ENCODE measurements around the gene PTPN14. TPM values are rescaled to one million over a fixed set of nuclear protein-coding genes. Genes with fewer than 3 reads are reported as not detected.

Gene PTPN14
- total RNA-seq, 1 experiment from 2014 or later = 45.2 TPM

DNA sequence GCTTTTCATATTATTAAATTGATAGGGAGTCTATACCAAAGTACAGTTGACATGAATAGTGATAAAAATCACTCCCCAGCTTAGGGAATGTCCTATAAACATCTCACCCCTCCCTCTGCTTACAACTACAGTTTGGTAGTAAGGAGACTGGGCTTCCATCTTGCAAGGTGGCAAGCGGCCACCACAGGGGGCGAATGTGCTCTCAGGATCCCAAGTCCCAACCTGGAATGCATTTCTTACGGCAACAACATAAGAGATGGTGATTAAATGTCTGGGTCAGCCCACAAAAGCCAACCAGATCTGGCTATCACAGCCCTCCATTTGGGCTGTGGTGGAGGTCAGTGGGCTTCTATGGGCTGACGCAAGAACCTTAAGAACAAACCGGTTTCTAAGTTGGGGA is 202.4 kb downstream of the PTPN14 start:
- Histone ChIP-seq H3K9me3 (peaks cover 4% of the 10 kb centered on the region), H3K4me3 (no peak overlapping the region), H3K27me3 (no peaks in the 10 kb centered on the region), H3K36me3 (peaks cover 76% of the 10 kb centered on the region)
- no peak for DNase-seq

DNA sequence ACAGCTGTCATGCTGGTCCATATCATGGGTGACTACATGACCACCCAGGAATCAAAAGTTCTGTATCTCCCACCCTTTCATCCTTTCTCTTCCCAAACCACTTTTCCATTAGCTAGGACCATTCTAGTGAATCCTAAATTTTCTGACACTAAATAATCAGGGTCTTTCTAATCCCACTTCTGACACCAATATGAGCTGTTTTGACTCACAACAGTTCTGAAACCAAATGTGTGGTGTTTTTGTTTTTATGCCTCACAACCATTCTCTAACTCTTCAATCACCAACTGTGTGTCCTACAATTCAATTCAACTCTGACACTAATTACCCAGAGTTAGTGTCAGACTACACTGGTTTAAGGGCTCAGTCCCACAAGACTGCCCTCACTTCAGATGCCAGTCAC is 206.5 kb downstream of the PTPN14 start:
- Histone ChIP-seq H3K4me3 (no peak overlapping the region), H3K36me3 (peaks cover 64% of the 10 kb centered on the region)

GRCh38 chr1:214342525-214342924 is 208.9 kb downstream of the PTPN14 start:
- no peak for DNase-seq
- H3K27me3 ChIP-seq = no peaks in the 10 kb centered on the region
- H3K9me3 ChIP-seq = peaks cover 4% of the 10 kb centered on the region; the same call in 1 of the 2 replicates
- H3K36me3 ChIP-seq = peaks cover 41% of the 10 kb centered on the region
- no peak overlapping the region for H3K4me3 ChIP-seq

More for the DNA sequence above, 206.5 kb downstream of the PTPN14 start:
- peaks cover 4% of the 10 kb centered on the region for H3K9me3 ChIP-seq
- no peaks in the 10 kb centered on the region for H3K27me3 ChIP-seq
- DNase-seq = no peak

DNA sequence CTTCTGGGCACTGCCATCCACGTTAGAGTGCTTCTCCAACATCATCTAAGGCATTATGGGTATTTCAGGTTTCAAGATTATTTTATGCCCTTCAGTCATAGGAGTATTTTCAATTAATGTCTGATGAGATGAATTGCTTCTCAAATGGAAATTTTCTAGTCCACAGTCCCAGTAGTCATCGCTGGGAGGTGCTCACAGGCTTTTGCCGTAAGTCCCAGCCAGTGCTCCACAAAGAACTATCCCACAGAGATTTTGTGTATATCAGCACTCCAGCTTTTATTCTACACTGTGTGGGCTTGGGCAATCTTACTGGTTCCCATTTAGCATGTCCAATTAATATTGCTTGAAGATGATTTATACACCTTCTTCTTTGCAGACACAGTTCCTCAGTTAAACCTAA is 209.5 kb downstream of the PTPN14 start:
- Histone ChIP-seq H3K36me3 (peaks cover 36% of the 10 kb centered on the region), H3K4me3 (no peak overlapping the region), H3K27me3 (no peaks in the 10 kb centered on the region), H3K9me3 (peaks cover 4% of the 10 kb centered on the region; the same call in 1 of the 2 replicates)
- DNase-seq = no peak

DNA sequence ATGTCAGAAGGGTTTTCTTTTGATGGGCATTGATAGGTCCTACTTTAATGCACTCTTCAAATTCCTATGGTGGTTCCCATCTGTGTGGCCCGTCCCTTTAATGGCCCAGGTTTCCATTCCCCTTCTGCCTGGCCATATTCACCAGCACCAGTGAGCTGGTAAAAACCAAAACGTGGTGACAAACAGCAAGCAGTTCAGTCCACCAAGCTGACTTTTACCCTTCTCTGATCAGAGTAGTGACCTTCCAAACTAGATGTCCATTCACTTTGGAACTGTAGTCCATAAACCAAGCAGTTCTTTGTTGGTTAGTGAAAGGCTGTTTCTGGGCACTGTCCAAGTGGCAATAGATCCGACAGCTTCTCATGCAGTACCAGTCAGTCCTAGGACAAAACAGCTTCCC is 209.9 kb downstream of the PTPN14 start:
- Histone ChIP-seq H3K9me3 (peaks cover 4% of the 10 kb centered on the region; the same call in 1 of the 2 replicates), H3K4me3 (no peak overlapping the region), H3K27me3 (no peaks in the 10 kb centered on the region), H3K36me3 (peaks cover 35% of the 10 kb centered on the region)
- DNase-seq = no peak

GRCh38 chr1:214338212-214338611 is 213.2 kb downstream of the PTPN14 start:
- no peak for DNase-seq
- H3K36me3 ChIP-seq = peaks cover 6% of the 10 kb centered on the region
- no peaks in the 10 kb centered on the region for H3K9me3 ChIP-seq

DNA sequence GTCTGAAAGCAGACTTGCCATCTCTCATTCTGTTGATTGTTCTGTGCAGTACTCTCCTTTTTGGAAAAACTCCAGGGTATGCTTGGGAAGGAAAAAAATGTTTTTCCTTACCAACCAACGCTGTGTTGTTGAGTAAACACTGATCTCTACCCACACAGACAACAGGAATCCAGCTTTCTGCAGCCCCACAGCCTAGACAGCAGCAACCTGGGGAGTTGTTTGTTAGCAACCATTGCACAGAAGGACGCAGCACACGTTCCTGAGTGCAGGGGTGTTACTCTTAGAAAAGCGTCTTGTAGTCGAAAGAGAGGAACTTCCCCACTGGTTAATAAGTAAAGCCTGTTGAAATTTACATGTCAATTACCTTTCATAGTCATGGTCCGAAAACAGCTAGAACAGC is 213.9 kb downstream of the PTPN14 start:
- DNase-seq = no peak
- H3K27me3 ChIP-seq = no peaks in the 10 kb centered on the region
- H3K36me3 ChIP-seq = peaks cover 6% of the 10 kb centered on the region
- no peak overlapping the region for H3K4me3 ChIP-seq
- no peaks in the 10 kb centered on the region for H3K9me3 ChIP-seq

More at GRCh38 chr1:214338212-214338611, 213.2 kb downstream of the PTPN14 start:
- H3K4me3 ChIP-seq = no peak overlapping the region
- H3K27me3 ChIP-seq = no peaks in the 10 kb centered on the region

DNA sequence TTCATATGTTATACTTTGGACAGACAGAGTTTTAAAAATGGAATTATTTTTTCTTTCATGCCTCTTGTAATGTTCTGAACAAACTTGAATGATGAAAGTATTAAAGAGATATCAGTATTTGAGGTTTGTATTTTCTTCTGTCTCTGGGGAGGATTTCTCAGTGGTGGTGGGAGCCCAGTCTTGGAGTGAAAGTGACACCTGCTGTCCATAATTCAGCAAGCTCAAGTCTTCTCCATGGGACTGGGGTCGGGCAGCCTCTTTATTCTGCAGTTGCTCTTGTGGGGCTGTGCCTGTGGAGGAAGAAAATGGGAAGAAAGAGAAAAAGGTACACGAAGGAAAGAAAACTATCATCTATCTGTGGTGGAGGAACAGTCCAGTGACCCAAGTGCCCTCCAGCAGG is 214.4 kb downstream of the PTPN14 start:
- no peak overlapping the region for H3K4me3 ChIP-seq
- no peaks in the 10 kb centered on the region for H3K27me3 ChIP-seq
- H3K9me3 ChIP-seq = no peaks in the 10 kb centered on the region
- peaks cover 6% of the 10 kb centered on the region for H3K36me3 ChIP-seq
- DNase-seq = no peak

- H3K9me3 ChIP-seq = no peaks in the 10 kb centered on the region
- H3K27me3 ChIP-seq = no peaks in the 10 kb centered on the region
- no peak for DNase-seq
- no peak overlapping the region for H3K4me3 ChIP-seq
- peaks cover 4% of the 10 kb centered on the region for H3K36me3 ChIP-seq
Measured at GRCh38 chr1:214335567-214335966, 215.8 kb downstream of the PTPN14 start.

DNA sequence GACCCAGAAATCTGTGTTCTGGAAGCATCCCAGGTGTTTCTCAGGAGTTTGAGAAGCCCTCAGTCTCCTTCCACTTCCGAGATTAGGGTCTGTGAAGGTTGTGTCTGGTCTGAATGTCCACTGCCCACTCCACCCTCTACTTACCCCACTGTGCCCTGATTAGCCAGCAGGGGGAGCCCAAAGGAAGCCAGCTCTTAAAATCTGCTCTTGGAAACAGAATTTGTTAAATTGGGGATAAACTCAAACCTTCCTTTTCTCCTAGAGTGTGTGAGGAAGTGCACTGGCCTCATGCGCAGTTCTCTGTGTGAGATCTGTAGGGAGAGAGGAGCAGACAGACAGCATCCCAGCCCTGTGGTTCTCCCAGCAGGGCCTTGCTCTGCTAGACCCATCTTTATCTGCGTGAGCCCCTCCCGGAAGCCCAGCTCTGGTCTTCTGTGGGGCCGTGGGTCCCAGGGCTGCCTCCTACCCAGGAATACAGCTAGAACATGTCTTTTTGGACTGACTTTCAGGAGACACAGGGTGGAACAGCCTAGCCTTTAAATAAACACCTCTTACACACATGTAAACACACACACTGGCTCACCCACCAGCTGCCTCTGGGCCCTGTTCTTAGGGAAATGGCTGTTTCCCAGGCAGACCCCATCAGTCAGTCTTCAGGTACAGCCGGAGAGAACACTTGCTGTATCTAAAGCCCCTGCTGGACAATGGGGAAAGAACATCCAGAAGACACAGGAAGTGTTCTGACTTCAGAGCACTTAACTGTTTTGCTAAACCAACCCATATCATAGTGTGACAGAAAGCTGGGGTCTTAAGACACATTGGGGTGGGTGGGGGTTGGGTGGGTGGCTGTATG is 218.2 kb downstream of the PTPN14 start:
- H3K36me3 ChIP-seq = peaks cover 8% of the 10 kb centered on the region
- H3K9me3 ChIP-seq = no peaks in the 10 kb centered on the region
- no peaks in the 10 kb centered on the region for H3K27me3 ChIP-seq
- peak; percentile 36 for DNase-seq
- H3K4me3 ChIP-seq = no peak overlapping the region

GRCh38 chr1:214331827-214332423 is 219.5 kb downstream of the PTPN14 start:
- DNase-seq = peak; percentile 32
- no peaks in the 10 kb centered on the region for H3K9me3 ChIP-seq
- H3K27me3 ChIP-seq = no peaks in the 10 kb centered on the region
- H3K36me3 ChIP-seq = peaks cover 8% of the 10 kb centered on the region
- no peak overlapping the region for H3K4me3 ChIP-seq

- Histone ChIP-seq H3K36me3 (peaks cover 4% of the 10 kb centered on the region), H3K4me3 (no peak overlapping the region), H3K27me3 (no peaks in the 10 kb centered on the region), H3K9me3 (no peaks in the 10 kb centered on the region)
- DNase-seq = no peak
Measured at GRCh38 chr1:214331180-214331579, 220.2 kb downstream of the PTPN14 start.

- no peak overlapping the region for H3K4me3 ChIP-seq
- no peaks in the 10 kb centered on the region for H3K27me3 ChIP-seq
- DNase-seq = no peak
- H3K36me3 ChIP-seq = peaks cover 4% of the 10 kb centered on the region
- no peaks in the 10 kb centered on the region for H3K9me3 ChIP-seq
Measured at GRCh38 chr1:214330715-214331114, 220.7 kb downstream of the PTPN14 start.

GRCh38 chr1:214330222-214330621 is 221.2 kb downstream of the PTPN14 start:
- Histone ChIP-seq H3K27me3 (no peaks in the 10 kb centered on the region), H3K36me3 (peaks cover 4% of the 10 kb centered on the region), H3K4me3 (no peak overlapping the region), H3K9me3 (no peaks in the 10 kb centered on the region)
- DNase-seq = no peak

- Histone ChIP-seq H3K9me3 (no peaks in the 10 kb centered on the region), H3K36me3 (peaks cover 4% of the 10 kb centered on the region), H3K27me3 (no peaks in the 10 kb centered on the region), H3K4me3 (no peak overlapping the region)
- no peak for DNase-seq
Measured at GRCh38 chr1:214329470-214330220, 221.8 kb downstream of the PTPN14 start.

- H3K27me3 ChIP-seq = no peaks in the 10 kb centered on the region
- peak; percentile 73 for DNase-seq
- H3K4me3 ChIP-seq = no peak overlapping the region
- H3K36me3 ChIP-seq = peaks cover 4% of the 10 kb centered on the region
- no peaks in the 10 kb centered on the region for H3K9me3 ChIP-seq
Measured at GRCh38 chr1:214328770-214329469, 222.5 kb downstream of the PTPN14 start.

DNA sequence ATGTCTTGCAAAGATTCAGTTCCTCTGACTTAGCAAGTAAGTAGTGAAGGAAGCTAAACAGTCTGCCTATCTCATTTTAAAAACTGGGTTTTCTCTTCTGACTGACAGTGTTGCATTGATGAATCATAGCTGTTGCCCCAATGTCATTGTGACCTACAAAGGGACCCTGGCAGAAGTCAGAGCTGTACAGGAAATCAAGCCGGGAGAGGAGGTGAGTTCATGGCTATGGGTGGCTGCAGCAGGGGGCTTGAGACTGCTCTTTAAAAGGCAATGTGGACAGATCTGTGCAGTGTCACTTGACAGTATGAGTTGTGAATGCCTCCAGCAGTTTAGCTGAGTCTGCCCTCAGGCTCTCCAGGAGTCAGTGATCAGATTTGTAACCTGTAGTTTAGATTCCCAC is 223.9 kb downstream of the PTPN14 start:
- H3K27me3 ChIP-seq = no peaks in the 10 kb centered on the region
- DNase-seq = no peak
- no peak overlapping the region for H3K4me3 ChIP-seq
- peaks cover 4% of the 10 kb centered on the region for H3K36me3 ChIP-seq
- no peaks in the 10 kb centered on the region for H3K9me3 ChIP-seq

Data from MG63 (cell line).